T-helper 1 cell treated with Interleukin-12 subunit alpha and Interleukin-12 subunit beta and Interleukin-4 antibody, amounts not matched to agents 30 μg/mL and 1 μg/mL, for 36 hours (primary cell): ENCODE results near the gene GPR179.

Source experiments
- H3K27ac Mint-ChIP-seq: one replicate; pipeline ENCODE4 v1.8.0; 2021; ENCODE audit warnings: mild to moderate bottlenecking, mixed read lengths
- H3K27me3 Mint-ChIP-seq: one replicate; pipeline ENCODE4 v1.8.0; 2021; ENCODE audit warnings: low read depth, mixed read lengths
- H3K36me3 Mint-ChIP-seq: one replicate; pipeline ENCODE4 v1.8.0; 2021; ENCODE audit warnings: low read depth, mixed read lengths
- H3K4me1 Mint-ChIP-seq: one replicate; pipeline ENCODE4 v1.8.0; 2021; ENCODE audit warnings: low read depth, mixed read lengths
- H3K4me3 Mint-ChIP-seq: one replicate; pipeline ENCODE4 v1.8.0; 2021; ENCODE audit warnings: mild to moderate bottlenecking, moderate library complexity, mixed read lengths
- H3K9me3 Mint-ChIP-seq: one replicate; pipeline ENCODE4 v1.8.0; 2021; ENCODE audit warnings: mixed read lengths

The GPR179 gene

GRCh38 chr17:38352245-38353085 lies 8.7 kb upstream of the GPR179 start:
- Mint-ChIP-seq H3K27me3 (no peaks in the 10 kb centered on the region), H3K36me3 (peaks cover 6% of the 10 kb centered on the region), H3K27ac (peak overlapping the region; percentile 13), H3K9me3 (no peaks in the 10 kb centered on the region), H3K4me3 (peak overlapping the region; percentile 68), H3K4me1 (peaks cover 39% of the 10 kb centered on the region)

- Mint-ChIP-seq H3K4me3 (peak within 1 kb of the TSS; percentile 93), H3K9me3 (no peaks in the 10 kb centered on the region), H3K36me3 (peaks cover 2% of the 10 kb centered on the region), H3K27ac (peak within 1 kb of the TSS; percentile 95), H3K27me3 (no peaks in the 10 kb centered on the region), H3K4me1 (peaks cover 33% of the 10 kb centered on the region)
Observed at GRCh38 chr17:38351412-38352222, 7.9 kb upstream of the GPR179 start, which contains the start of gene SOCS7. Gene SOCS7 (plus strand): TSS chr17:38351844. CDS start chr17:38352053, 209 bp downstream.

- Mint-ChIP-seq H3K4me3 (no peak overlapping the region), H3K9me3 (no peaks in the 10 kb centered on the region), H3K27me3 (no peaks in the 10 kb centered on the region), H3K27ac (peak overlapping the region; percentile 36), H3K4me1 (peaks cover 26% of the 10 kb centered on the region), H3K36me3 (peaks cover 2% of the 10 kb centered on the region)
Observed at GRCh38 chr17:38350035-38350434, 6.3 kb upstream of the GPR179 start.

- no peak overlapping the region for H3K4me3 Mint-ChIP-seq
- peaks cover 20% of the 10 kb centered on the region for H3K4me1 Mint-ChIP-seq
- H3K27ac Mint-ChIP-seq = no peak overlapping the region
- peaks cover 2% of the 10 kb centered on the region for H3K36me3 Mint-ChIP-seq
- no peaks in the 10 kb centered on the region for H3K27me3 Mint-ChIP-seq
- no peaks in the 10 kb centered on the region for H3K9me3 Mint-ChIP-seq
Observed at GRCh38 chr17:38349097-38349730, 5.5 kb upstream of the GPR179 start.

GRCh38 chr17:38345743-38346142 lies 2.0 kb upstream of the GPR179 start:
- no peak overlapping the region for H3K27ac Mint-ChIP-seq
- H3K27me3 Mint-ChIP-seq = peaks cover 5% of the 10 kb centered on the region
- no peaks in the 10 kb centered on the region for H3K36me3 Mint-ChIP-seq
- H3K4me1 Mint-ChIP-seq = peaks cover 4% of the 10 kb centered on the region
- no peaks in the 10 kb centered on the region for H3K9me3 Mint-ChIP-seq
- no peak overlapping the region for H3K4me3 Mint-ChIP-seq

GRCh38 chr17:38344420-38344745 lies 627 bp upstream of the GPR179 start:
- no peak overlapping the region for H3K4me3 Mint-ChIP-seq
- H3K9me3 Mint-ChIP-seq = no peaks in the 10 kb centered on the region
- peaks cover 5% of the 10 kb centered on the region for H3K27me3 Mint-ChIP-seq
- H3K4me1 Mint-ChIP-seq = peaks cover 4% of the 10 kb centered on the region
- H3K36me3 Mint-ChIP-seq = no peaks in the 10 kb centered on the region
- H3K27ac Mint-ChIP-seq = no peak overlapping the region

GRCh38 chr17:38342886-38343607 lies 709 bp downstream of the GPR179 start:
- H3K27me3 Mint-ChIP-seq = peaks cover 5% of the 10 kb centered on the region

GRCh38 chr17:38341035-38341721 lies 2.6 kb downstream of the GPR179 start:
- no peak overlapping the region for H3K4me3 Mint-ChIP-seq
- H3K4me1 Mint-ChIP-seq = no peaks in the 10 kb centered on the region
- no peaks in the 10 kb centered on the region for H3K9me3 Mint-ChIP-seq
- no peaks in the 10 kb centered on the region for H3K36me3 Mint-ChIP-seq
- no peak overlapping the region for H3K27ac Mint-ChIP-seq
- H3K27me3 Mint-ChIP-seq = peaks cover 5% of the 10 kb centered on the region

More at GRCh38 chr17:38342886-38343607, 709 bp downstream of the GPR179 start:
- Mint-ChIP-seq H3K27ac (no peak overlapping the region), H3K36me3 (no peaks in the 10 kb centered on the region), H3K4me1 (no peaks in the 10 kb centered on the region), H3K4me3 (no peak overlapping the region), H3K9me3 (no peaks in the 10 kb centered on the region)

- no peak overlapping the region for H3K27ac Mint-ChIP-seq
- no peak overlapping the region for H3K4me3 Mint-ChIP-seq
- no peaks in the 10 kb centered on the region for H3K36me3 Mint-ChIP-seq
- peaks cover 5% of the 10 kb centered on the region for H3K27me3 Mint-ChIP-seq
- no peaks in the 10 kb centered on the region for H3K9me3 Mint-ChIP-seq
- no peaks in the 10 kb centered on the region for H3K4me1 Mint-ChIP-seq
Observed at GRCh38 chr17:38339891-38340290, 3.9 kb downstream of the GPR179 start.

- Mint-ChIP-seq H3K27me3 (peaks cover 5% of the 10 kb centered on the region), H3K4me1 (no peaks in the 10 kb centered on the region), H3K4me3 (no peak overlapping the region), H3K36me3 (no peaks in the 10 kb centered on the region), H3K9me3 (no peaks in the 10 kb centered on the region), H3K27ac (no peak overlapping the region)
Observed at GRCh38 chr17:38338535-38338934, 5.2 kb downstream of the GPR179 start.

GRCh38 chr17:38338053-38338452 lies 5.7 kb downstream of the GPR179 start:
- H3K4me1 Mint-ChIP-seq = no peaks in the 10 kb centered on the region
- no peaks in the 10 kb centered on the region for H3K36me3 Mint-ChIP-seq
- H3K27ac Mint-ChIP-seq = no peak overlapping the region
- H3K27me3 Mint-ChIP-seq = peaks cover 5% of the 10 kb centered on the region
- H3K4me3 Mint-ChIP-seq = no peak overlapping the region
- no peaks in the 10 kb centered on the region for H3K9me3 Mint-ChIP-seq

- H3K27ac Mint-ChIP-seq = no peak overlapping the region
- H3K36me3 Mint-ChIP-seq = no peaks in the 10 kb centered on the region
- no peaks in the 10 kb centered on the region for H3K4me1 Mint-ChIP-seq
- H3K27me3 Mint-ChIP-seq = peaks cover 5% of the 10 kb centered on the region
- no peak overlapping the region for H3K4me3 Mint-ChIP-seq
- H3K9me3 Mint-ChIP-seq = no peaks in the 10 kb centered on the region
Observed at GRCh38 chr17:38336838-38337237, 6.9 kb downstream of the GPR179 start.

GRCh38 chr17:38334480-38335364 lies 9.0 kb downstream of the GPR179 start:
- no peak overlapping the region for H3K4me3 Mint-ChIP-seq
- H3K4me1 Mint-ChIP-seq = no peaks in the 10 kb centered on the region
- no peaks in the 10 kb centered on the region for H3K27me3 Mint-ChIP-seq
- no peak overlapping the region for H3K27ac Mint-ChIP-seq
- H3K9me3 Mint-ChIP-seq = no peaks in the 10 kb centered on the region
- no peaks in the 10 kb centered on the region for H3K36me3 Mint-ChIP-seq
